ENCODE measurements around the gene CERS5. TPM values are rescaled to one million over a fixed set of nuclear protein-coding genes. Genes with fewer than 3 reads are reported as not detected.
A peak's percentile ranks its signal among the peaks of the same experiment; 100 is the strongest.

Gene CERS5
- total RNA-seq, 2 experiments from 2014 or later = 27.6 to 36.9 TPM

GRCh38 chr12:50101663-50102062, 65.5 kb downstream of the CERS5 start:
- Histone ChIP-seq H3K4me2 (ENCODE audit: low read length) (no peak overlapping the region), H3K4me3 (ENCODE audit: low read depth, low read length, poor library complexity, severe bottlenecking) (no peak overlapping the region), H3K36me3 (ENCODE audit: insufficient read depth, low read length) (peaks cover 49% of the 10 kb centered on the region), H3K4me1 (ENCODE audit: insufficient read depth, low read length, poor library complexity, severe bottlenecking) (no peaks in the 10 kb centered on the region), H4K20me1 (ENCODE audit: insufficient read depth, low read length) (no peaks in the 10 kb centered on the region), H3K9me3 (ENCODE audit: low read length) (no peaks in the 10 kb centered on the region), H3K9me2 (ENCODE audit: insufficient read depth, low read length) (no peaks in the 10 kb centered on the region), H3K79me2 (ENCODE audit: insufficient read depth, low read depth, low read length) (no peaks in the 10 kb centered on the region), H3K27ac (ENCODE audit: low read depth, low read length, poor library complexity, severe bottlenecking) (no peak overlapping the region), H2AFZ (ENCODE audit: low read length) (no peak overlapping the region)
- intact Hi-C loops (cut with micrococcal nuclease; ENCODE audit: unreplicated experiment) = no loop called here
- CTCF ChIA-PET (ENCODE audit: unreplicated experiment) = no interaction called here
- no peak for DNase-seq (ENCODE audit: low spot score)
- POLR2A ChIA-PET = interaction anchor here (0.7 to 3.2 kb wide), 2 partner anchors 9 to 13 kb away, joined by 8 to 12 read pairs; no protein-coding TSS in a partner anchor
- no TSS peak for BruUV-seq (replicated peaks)
- no peak for TF ChIP-seq EZH2phosphoT487 (IDR thresholded peaks at IDR 0.05; ENCODE audit: borderline replicate concordance, low read depth, low read length)
- TF ChIP-seq CTCF (conservative IDR thresholded peaks at IDR 0.05; ENCODE audit: low read length) = peak; percentile 51

GRCh38 chr12:50100561-50100960, 66.6 kb downstream of the CERS5 start:
- Histone ChIP-seq H4K20me1 (ENCODE audit: insufficient read depth, low read length) (no peaks in the 10 kb centered on the region), H3K79me2 (ENCODE audit: insufficient read depth, low read depth, low read length) (no peaks in the 10 kb centered on the region), H3K9me2 (ENCODE audit: insufficient read depth, low read length) (no peaks in the 10 kb centered on the region), H3K36me3 (ENCODE audit: insufficient read depth, low read length) (peaks cover 60% of the 10 kb centered on the region), H3K4me3 (ENCODE audit: low read depth, low read length, poor library complexity, severe bottlenecking) (no peak overlapping the region), H3K9me3 (ENCODE audit: low read length) (no peaks in the 10 kb centered on the region), H3K27ac (ENCODE audit: low read depth, low read length, poor library complexity, severe bottlenecking) (no peak overlapping the region), H3K4me2 (ENCODE audit: low read length) (no peak overlapping the region), H3K4me1 (ENCODE audit: insufficient read depth, low read length, poor library complexity, severe bottlenecking) (no peaks in the 10 kb centered on the region), H2AFZ (ENCODE audit: low read length) (no peak overlapping the region)
- TF ChIP-seq EZH2phosphoT487 (IDR thresholded peaks at IDR 0.05; ENCODE audit: borderline replicate concordance, low read depth, low read length) = no peak
- TF ChIP-seq CTCF (conservative IDR thresholded peaks at IDR 0.05; ENCODE audit: low read length) = no peak
- ChIA-PET CTCF (ENCODE audit: unreplicated experiment) (interaction anchor here (0.5 kb wide), 1 partner anchor 10 kb away, joined by 3 read pairs; no protein-coding TSS in a partner anchor), POLR2A (interaction anchor here (1.2 to 3.2 kb wide), 2 partner anchors 10 to 16 kb away, joined by 4 to 12 read pairs; partner anchors contain the start of gene SMARCD1)
- intact Hi-C loops (cut with micrococcal nuclease; ENCODE audit: unreplicated experiment) = no loop called here
- no TSS peak for BruUV-seq (replicated peaks)
- DNase-seq (ENCODE audit: low spot score) = no peak

- intact Hi-C loops (cut with micrococcal nuclease; ENCODE audit: unreplicated experiment) = no loop called here
- no peaks in the 10 kb centered on the region for H3K79me2 ChIP-seq (ENCODE audit: insufficient read depth, low read depth, low read length)
- H3K27ac ChIP-seq (ENCODE audit: low read depth, low read length, poor library complexity, severe bottlenecking) = no peak overlapping the region
- DNase-seq (ENCODE audit: low spot score) = no peak
- TF ChIP-seq EZH2phosphoT487 (IDR thresholded peaks at IDR 0.05; ENCODE audit: borderline replicate concordance, low read depth, low read length) = no peak
- no peak for TF ChIP-seq CTCF (conservative IDR thresholded peaks at IDR 0.05; ENCODE audit: low read length)
- no peak overlapping the region for H3K4me2 ChIP-seq (ENCODE audit: low read length)
- H2AFZ ChIP-seq (ENCODE audit: low read length) = no peak overlapping the region
- no peak overlapping the region for H3K4me3 ChIP-seq (ENCODE audit: low read depth, low read length, poor library complexity, severe bottlenecking)
- H3K9me3 ChIP-seq (ENCODE audit: low read length) = no peaks in the 10 kb centered on the region
- BruUV-seq (replicated peaks) = no TSS peak
- H3K36me3 ChIP-seq (ENCODE audit: insufficient read depth, low read length) = peaks cover 72% of the 10 kb centered on the region
- no peaks in the 10 kb centered on the region for H4K20me1 ChIP-seq (ENCODE audit: insufficient read depth, low read length)
- ChIA-PET CTCF (ENCODE audit: unreplicated experiment) (no interaction called here), POLR2A (no interaction called here)
- no peaks in the 10 kb centered on the region for H3K9me2 ChIP-seq (ENCODE audit: insufficient read depth, low read length)
- H3K4me1 ChIP-seq (ENCODE audit: insufficient read depth, low read length, poor library complexity, severe bottlenecking) = no peaks in the 10 kb centered on the region
These were observed 67.7 kb downstream of the CERS5 start for GRCh38 chr12:50099302-50100008.
